SU-DHL-6 (cell line): ENCODE data around the gene EPB41L5.

Experiments used
- CTCF ChIP-seq: fragments of 200-600 bp; sonication (generic); IDR thresholded peaks from one replicate; pipeline ENCODE4 v1.5.1; 2017; ENCODE audit warnings: antibody characterized with exemption, mild to moderate bottlenecking, low read length, moderate library complexity; ENCODE audit not compliant: insufficient read depth, poor library complexity, severe bottlenecking
- EZH2phosphoT487 ChIP-seq: fragments of 200-600 bp; sonication (generic), shearing (Covaris generic); conservative IDR thresholded peaks from 2 replicates; pipeline ENCODE4 v1.6.1; 2018; ENCODE audit warnings: mild to moderate bottlenecking, antibody characterized with exemption, low read length, moderate library complexity, mixed read lengths

- TF ChIP-seq CTCF (no peak), EZH2phosphoT487 (no peak)
Measured at GRCh38 chr2:120222186-120223033, 209.5 kb downstream of the EPB41L5 start.
